Smooth muscle cell (in vitro differentiated cells): ENCODE data around the gene RBM28. TPM values are rescaled to one million over a fixed set of nuclear protein-coding genes. Genes with fewer than 3 reads are reported as not detected.

Source experiments
- DNase-seq: peaks from one replicate; lab custom pipeline; 2025; ENCODE audit not compliant: unreplicated experiment; lab: John Stamatoyannopoulos, UW
- H2AFZ ChIP-seq: fragments of 200-600 bp; sonication (generic); 2 replicates; pipeline ENCODE4 v1.6.0; 2016; ENCODE audit warnings: antibody characterized with exemption, low read depth, mild to moderate bottlenecking
- H3F3A ChIP-seq: fragments of 200-600 bp; sonication (generic); 2 replicates; pipeline ENCODE4 v1.6.0; 2017; ENCODE audit warnings: antibody characterized with exemption, low read depth
- H3K27ac ChIP-seq: fragments of 200-600 bp; sonication (generic); 2 replicates; pipeline ENCODE4 v1.5.1; 2016; ENCODE audit warnings: low read depth, mild to moderate bottlenecking
- H3K27me3 ChIP-seq: fragments of 200-600 bp; sonication (generic); 2 replicates; pipeline ENCODE4 v1.6.1; 2016; ENCODE audit warnings: low read depth, mild to moderate bottlenecking
- H3K36me3 ChIP-seq: fragments of 200-600 bp; sonication (generic); 2 replicates; pipeline ENCODE4 v1.5.1; 2016; ENCODE audit warnings: low read depth
- H3K4me1 ChIP-seq: fragments of 200-600 bp; sonication (generic); 2 replicates; pipeline ENCODE4 v1.5.1; 2016; ENCODE audit warnings: low read depth
- H3K4me2 ChIP-seq: fragments of 200-600 bp; sonication (generic); 2 replicates; pipeline ENCODE4 v1.6.0; 2016; ENCODE audit warnings: mild to moderate bottlenecking
- H3K4me3 ChIP-seq: fragments of 200-600 bp; sonication (generic); 2 replicates; pipeline ENCODE4 v1.5.1; 2016; ENCODE audit warnings: mild to moderate bottlenecking
- H3K79me2 ChIP-seq: fragments of 200-600 bp; sonication (generic); 2 replicates; pipeline ENCODE4 v1.6.0; 2016; ENCODE audit warnings: low read depth, mild to moderate bottlenecking
- H3K9ac ChIP-seq: fragments of 200-600 bp; sonication (generic); 2 replicates; pipeline ENCODE4 v1.6.0; 2016; ENCODE audit warnings: low read depth
- H3K9me3 ChIP-seq: fragments of 200-600 bp; sonication (generic); replicated peaks from 2 replicates; pipeline ENCODE4 v1.5.1; 2016; ENCODE audit warnings: low read depth
- H4K20me1 ChIP-seq: fragments of 200-600 bp; sonication (generic); 2 replicates; pipeline ENCODE4 v1.6.0; 2016; ENCODE audit warnings: low read depth
- CTCF ChIP-seq: fragments of 200-600 bp; sonication (generic); IDR thresholded peaks from 2 replicates; pipeline ENCODE4 v1.5.1; 2017; ENCODE audit warnings: borderline replicate concordance, mild to moderate bottlenecking, antibody characterized with exemption; ENCODE audit not compliant: insufficient read depth, poor library complexity, severe bottlenecking
- WGBS: methylation state at CpG from one replicate; pipeline ENCODE4 v1.1.7; 2016; ENCODE audit warnings: low lambda C conversion rate; 5-methylcytosine and 5-hydroxymethylcytosine counted together
- polyA plus RNA-seq: library from polyadenylated mRNA; unstranded; fragments of >200 nt; fragmentation: Nextera tagmentation; extraction: Ambion mirVana; gene quantifications from 2 replicates; pipeline ENCODE4 v1.2.1, GENCODE V29; 2016
- total RNA-seq: library from RNA; depleted of rRNA; stranded (reverse); fragments of >200 nt; gene quantifications from 2 replicates; pipeline ENCODE4 v1.2.3, GENCODE V29; 2014

Gene RBM28
- total and polyA plus RNA-seq, 2 experiments from 2014 or later: 13.7 to 23.2 TPM

GRCh38 chr7:128310499-128310898, 33.2 kb downstream of the RBM28 start:
- 86% methylated on average over 5 of the region's 5 CpGs for WGBS
- H3K36me3 ChIP-seq: peaks cover 14% of the 10 kb centered on the region
- H3K27ac ChIP-seq: peak overlapping the region; percentile 63

GRCh38 chr7:128309976-128310375, 33.7 kb downstream of the RBM28 start:
- Histone ChIP-seq H3K4me1 (no peaks in the 10 kb centered on the region), H3K4me3 (no peak overlapping the region), H3K36me3 (peaks cover 13% of the 10 kb centered on the region), H3K9me3 (no peaks in the 10 kb centered on the region), H4K20me1 (no peaks in the 10 kb centered on the region), H3K79me2 (no peaks in the 10 kb centered on the region), H3K27me3 (no peaks in the 10 kb centered on the region), H2AFZ (no peak overlapping the region), H3K9ac (no peak overlapping the region), H3K4me2 (no peak overlapping the region), H3K27ac (no peak overlapping the region), H3F3A (no peaks in the 10 kb centered on the region)
- 95% methylated on average over 5 of the region's 5 CpGs for WGBS
- no peak for DNase-seq
- no peak for TF ChIP-seq CTCF

More at GRCh38 chr7:128310499-128310898, 33.2 kb downstream of the RBM28 start:
- Histone ChIP-seq H3K9ac (no peak overlapping the region), H3K79me2 (no peaks in the 10 kb centered on the region), H3K4me1 (no peaks in the 10 kb centered on the region), H4K20me1 (no peaks in the 10 kb centered on the region), H2AFZ (no peak overlapping the region), H3K9me3 (no peaks in the 10 kb centered on the region), H3K4me2 (peak overlapping the region; percentile 2), H3F3A (no peaks in the 10 kb centered on the region), H3K27me3 (no peaks in the 10 kb centered on the region), H3K4me3 (no peak overlapping the region)
- no peak for TF ChIP-seq CTCF
- no peak for DNase-seq

GRCh38 chr7:128309124-128309523, 34.6 kb downstream of the RBM28 start:
- H3K4me3 ChIP-seq: no peak overlapping the region
- H3K4me1 ChIP-seq: no peaks in the 10 kb centered on the region
- H3F3A ChIP-seq: no peaks in the 10 kb centered on the region
- no peaks in the 10 kb centered on the region for H3K9me3 ChIP-seq
- no peak for DNase-seq
- TF ChIP-seq CTCF: no peak
- H3K27ac ChIP-seq: no peak overlapping the region
- WGBS: 98% methylated on average over 6 of the region's 6 CpGs
- H3K79me2 ChIP-seq: no peaks in the 10 kb centered on the region
- no peak overlapping the region for H3K4me2 ChIP-seq
- no peak overlapping the region for H2AFZ ChIP-seq
- H3K9ac ChIP-seq: no peak overlapping the region
- no peaks in the 10 kb centered on the region for H3K27me3 ChIP-seq
- H3K36me3 ChIP-seq: peaks cover 6% of the 10 kb centered on the region
- no peaks in the 10 kb centered on the region for H4K20me1 ChIP-seq

GRCh38 chr7:128307061-128307460, 36.6 kb downstream of the RBM28 start:
- H3K4me2 ChIP-seq: no peak overlapping the region
- no peaks in the 10 kb centered on the region for H3F3A ChIP-seq
- H3K4me3 ChIP-seq: no peak overlapping the region
- H3K9ac ChIP-seq: no peak overlapping the region
- H2AFZ ChIP-seq: no peak overlapping the region
- H3K79me2 ChIP-seq: no peaks in the 10 kb centered on the region
- WGBS: 95% methylated on average over 2 of the region's 2 CpGs
- no peaks in the 10 kb centered on the region for H4K20me1 ChIP-seq
- H3K36me3 ChIP-seq: peaks cover 6% of the 10 kb centered on the region
- H3K27ac ChIP-seq: no peak overlapping the region
- H3K9me3 ChIP-seq: no peaks in the 10 kb centered on the region
- no peak for DNase-seq
- H3K4me1 ChIP-seq: no peaks in the 10 kb centered on the region
- no peak for TF ChIP-seq CTCF
- no peaks in the 10 kb centered on the region for H3K27me3 ChIP-seq
